Measurements from ENCODE around the gene FXR2. TPM values are rescaled to one million over a fixed set of nuclear protein-coding genes. Genes with fewer than 3 reads are reported as not detected.

Gene FXR2
- total and polyA plus RNA-seq, 10 of the 15 experiments (the other 5 are each of a cell fraction or from before 2014, with no cell fraction given) = 1.6 to 33.3 (median 22.0) TPM

- ATAC-seq = no peak
- no TSS peak for BruUV-seq (replicated peaks)
- Histone ChIP-seq H2AFZ (ENCODE audit: control insufficient read depth, low read depth, low read length) (no peak overlapping the region), H3K27me3 (replicated peaks in 1 of 2; ENCODE audit: control insufficient read depth in 2 of 2, insufficient read depth in 2 of 2, low read length in 1 of 2) (no peaks in the 10 kb centered on the region), H3K4me2 (ENCODE audit: control insufficient read depth, insufficient read depth) (peak overlapping the region; percentile 38; the same call in 1 of the 2 replicates), H3K36me3 (ENCODE audit: control insufficient read depth in 2 of 2, insufficient read depth in 2 of 2, low read length in 1 of 2) (peaks cover 36 to 49% of the 10 kb centered on the region in 2 experiments), H3K4me1 (ENCODE audit: control insufficient read depth, insufficient read depth, low read length) (peaks cover 46% of the 10 kb centered on the region), H3K4me3 (no peak overlapping the region), H3K9me3 (replicated peaks; ENCODE audit: control insufficient read depth, insufficient read depth, low read length) (no peaks in the 10 kb centered on the region), H3K9ac (ENCODE audit: control insufficient read depth, insufficient read depth, low read length) (no peak overlapping the region; the same call in 1 of the 2 replicates), H4K20me1 (ENCODE audit: control insufficient read depth, insufficient read depth) (peaks cover 25% of the 10 kb centered on the region), H3K27ac (ENCODE audit: control insufficient read depth, insufficient read depth) (no peak overlapping the region), H3K79me2 (ENCODE audit: control insufficient read depth, insufficient read depth, low read length) (peaks cover 55% of the 10 kb centered on the region)
- no peak for DNase-seq (ENCODE audit: low read depth, low spot score)
- ChIA-PET RAD21 (ENCODE audit: unreplicated experiment) (no interaction called here), POLR2A (no interaction called here), CTCF (no interaction called here), SMC1A (ENCODE audit: uncharacterized antibody, unreplicated experiment) (no interaction called here)
- FAIRE-seq = no peak
- in situ Hi-C loops (cut with MboI) = no loop called here
- TF ChIP-seq BACH1 (IDR thresholded peaks at IDR 0.05; ENCODE audit: borderline replicate concordance) = peak; percentile 25; the same call in 1 of the 2 replicates
- no peak for TF ChIP-seq RAD51 (IDR thresholded peaks at IDR 0.05)
- TF ChIP-seq SREBF1 (IDR thresholded peaks at IDR 0.05; ENCODE audit: low read length) = no peak
- TF ChIP-seq YBX1 (IDR thresholded peaks at IDR 0.05) = no peak
- TF ChIP-seq POLR2A (IDR thresholded peaks at IDR 0.05; ENCODE audit: low read depth, low read length) = peak; percentile 58; the same call in 1 of the 2 replicates
- TF ChIP-seq ZBED1 (IDR thresholded peaks at IDR 0.05; ENCODE audit: borderline replicate concordance) = 0 out of 2 replicates have a peak, but pooled peaks have one; percentile 6
- TF ChIP-seq CBFB (IDR thresholded peaks at IDR 0.05; ENCODE audit: low read depth) = 0 out of 2 replicates have a peak, but pooled peaks have one; percentile 24
- no peak for TF ChIP-seq HSF1 (IDR thresholded peaks at IDR 0.05; ENCODE audit: low read depth, low read length)
- TF ChIP-seq POLR2AphosphoS5 (IDR thresholded peaks at IDR 0.05; ENCODE audit: low read length) = peak; percentile 75; the same call in 1 of the 2 replicates
- no peak for TF ChIP-seq RAD21 (IDR thresholded peaks at IDR 0.05; ENCODE audit: insufficient read depth, low read depth, low read length)
- no peak for TF ChIP-seq TCF12 (IDR thresholded peaks at IDR 0.05; ENCODE audit: low read depth, low read length)
- no peak for TF ChIP-seq ZNF207 (IDR thresholded peaks at IDR 0.05; ENCODE audit: borderline replicate concordance)
- no peak; the same call in 1 of the 2 replicates for TF ChIP-seq MTA3 (IDR thresholded peaks at IDR 0.05; ENCODE audit: borderline replicate concordance, low read length)
- no peak for TF ChIP-seq PRDM15 (CRISPR knock-in tag; IDR thresholded peaks at IDR 0.05)
- WGBS (ENCODE audit: insufficient coverage, insufficient replicate concordance, low lambda C conversion rate, missing lambda C conversion rate) = 60% methylated on average over 17 of the region's 17 CpGs
- intact Hi-C loops (cut with micrococcal nuclease; ENCODE audit: unreplicated experiment) = no loop called here
Measured at GRCh38 chr17:7577327-7578199, 37.1 kb downstream of the FXR2 start.
